B cell (primary cell): ENCODE results near the gene FMC1. TPM values are rescaled to one million over a fixed set of nuclear protein-coding genes. Genes with fewer than 3 reads are reported as not detected.

Experiments used
- ATAC-seq: fragments of 200-7000 bp; cut with Tn5 transposase; one replicate; pipeline ENCODE4 v1.10.0; 2021; ENCODE audit warnings: low read depth, mild to moderate bottlenecking, moderate number of reproducible peaks, moderate library complexity
- CTCF ChIA-PET: fragments of 350-600 bp; sonication (Branson Sonifier 250); formaldehyde crosslinking; loops from one replicate; lab custom pipeline; 2021; ENCODE audit warnings: antibody characterized with exemption, inconsistent platforms; lab: Charles Lee
- POLR2A ChIA-PET: fragments of 350-600 bp; sonication (Branson Sonifier 250); formaldehyde crosslinking; loops from one replicate; lab custom pipeline; 2021; ENCODE audit warnings: antibody characterized with exemption; lab: Charles Lee
- DNase-seq: peaks from one replicate; pipeline ENCODE4 v3.0.0; 2013
- H2AFZ ChIP-seq: 2 replicates; pipeline ENCODE4 v1.6.1; 2012; ENCODE audit warnings: mild to moderate bottlenecking, low read depth, low read length; ENCODE audit not compliant: insufficient read depth, poor library complexity, severe bottlenecking
- H3K27ac ChIP-seq, 2 donors: 1 replicate in 1 of 2; 2 replicates in 1 of 2; pipeline ENCODE4 v1.5.1; 2012 to 2013; ENCODE audit warnings: low read length in 2 of 2, mild to moderate bottlenecking in 2 of 2, moderate library complexity in 1 of 2
- H3K27me3 ChIP-seq, 4 experiments: fragments of 200-600 bp in 1 of 4; sonication (generic) in 1 of 4; replicated peaks in 1 of 4; 1 replicate in 2 of 4; 2 replicates in 2 of 4; pipeline versions ENCODE4 v1.6.1 to v1.7.0; 2013 to 2016; ENCODE audit warnings: low read length in 3 of 4, mild to moderate bottlenecking in 2 of 4, mixed read lengths in 1 of 4, moderate library complexity in 1 of 4; ENCODE audit not compliant: insufficient read depth in 4 of 4, control insufficient read depth in 3 of 4; ENCODE audit errors: control extremely low read depth in 1 of 4
- H3K36me3 ChIP-seq, 2 experiments: replicated peaks in 1 of 2; 1 replicate in 1 of 2; 2 replicates in 1 of 2; pipeline versions ENCODE4 v1.6.1 to v1.7.1; 2013; ENCODE audit warnings: low read length in 1 of 2; ENCODE audit not compliant: insufficient read depth in 2 of 2, control insufficient read depth in 1 of 2; ENCODE audit errors: control extremely low read depth in 1 of 2, extremely low read depth in 1 of 2
- H3K4me1 ChIP-seq, 2 donors: fragments of 200-600 bp in 1 of 2; sonication (generic) in 1 of 2; 1 replicate in 1 of 2; 2 replicates in 1 of 2; pipeline versions ENCODE4 v1.5.1 to v1.6.1; 2013 to 2017; ENCODE audit warnings: low read length in 2 of 2; ENCODE audit not compliant: control insufficient read depth in 2 of 2, insufficient read depth in 2 of 2
- H3K4me2 ChIP-seq: replicated peaks from 2 replicates; pipeline ENCODE3; 2012; ENCODE audit warnings: mild to moderate bottlenecking, low read depth, low read length; ENCODE audit not compliant: poor library complexity, severe bottlenecking
- H3K4me3 ChIP-seq, 5 experiments: fragments of 200-600 bp in 1 of 5; sonication (generic) in 1 of 5; 1 replicate in 3 of 5; 2 replicates in 2 of 5; pipeline versions ENCODE4 v1.5.1 to v1.7.0; 2011 to 2016; ENCODE audit warnings: low read length in 4 of 5, mild to moderate bottlenecking in 4 of 5, low read depth in 2 of 5, control low read depth in 1 of 5, moderate library complexity in 1 of 5; ENCODE audit not compliant: insufficient read depth in 1 of 5; ENCODE audit errors: control extremely low read depth in 1 of 5, extremely low read depth in 1 of 5
- H3K79me2 ChIP-seq: fragments of 200-600 bp; sonication (generic); one replicate; pipeline ENCODE4 v1.6.0; 2016; ENCODE audit warnings: low read length; ENCODE audit not compliant: control insufficient read depth, insufficient read depth
- H3K9ac ChIP-seq: fragments of 200-600 bp; sonication (generic); 2 replicates; pipeline ENCODE4 v1.6.1; 2017; ENCODE audit warnings: mild to moderate bottlenecking, low read length, moderate library complexity
- H3K9me3 ChIP-seq, 3 donors: one replicate each; pipeline versions ENCODE4 v1.6.1 to v1.7.1; 2013; ENCODE audit warnings: low read length in 2 of 3; ENCODE audit not compliant: control insufficient read depth in 2 of 3, insufficient read depth in 1 of 3; ENCODE audit errors: control extremely low read depth in 1 of 3
- H4K20me1 ChIP-seq: 2 replicates; pipeline ENCODE4 v1.6.0; 2012; ENCODE audit warnings: mild to moderate bottlenecking, low read length; ENCODE audit not compliant: insufficient read depth, control insufficient read depth, poor library complexity, severe bottlenecking
- H3K27ac Mint-ChIP-seq: one replicate; pipeline ENCODE4 v1.8.0; 2021; ENCODE audit warnings: mixed read lengths
- H3K27me3 Mint-ChIP-seq: one replicate; pipeline ENCODE4 v1.8.0; 2021; ENCODE audit warnings: mixed read lengths
- H3K4me1 Mint-ChIP-seq: one replicate; pipeline ENCODE4 v1.8.0; 2021; ENCODE audit warnings: mixed read lengths
- H3K4me3 Mint-ChIP-seq: one replicate; pipeline ENCODE4 v1.8.0; 2021; ENCODE audit warnings: mixed read lengths
- H3K9me3 Mint-ChIP-seq: one replicate; pipeline ENCODE4 v1.8.0; 2022; ENCODE audit warnings: mixed read lengths; ENCODE audit not compliant: insufficient read depth
- CTCF ChIP-seq: fragments of 200-600 bp; IDR thresholded peaks from one replicate; pipeline ENCODE4 v1.8.0; 2022; ENCODE audit warnings: antibody characterized with exemption, mild to moderate bottlenecking
- EZH2 ChIP-seq: IDR thresholded peaks from 2 replicates; pipeline ENCODE4 v1.6.1; 2012; ENCODE audit warnings: borderline replicate concordance, low read depth, mild to moderate bottlenecking, moderate library complexity, low read length; ENCODE audit not compliant: insufficient read depth, poor library complexity, severe bottlenecking
- WGBS: methylation state at CpG from one replicate; pipeline ENCODE4 v1.1.5; 2013; ENCODE audit warnings: missing lambda C conversion rate; ENCODE audit not compliant: insufficient coverage; 5-methylcytosine and 5-hydroxymethylcytosine counted together
- intact Hi-C: fragments of 100-400 bp; cut with micrococcal nuclease; formaldehyde crosslinking; loops from one replicate; pipeline ENCODE4 v1.10.0; 2022
- polyA plus RNA-seq: library from polyadenylated mRNA; depleted of rRNA; stranded (reverse); fragments of >200 nt; gene quantifications from 2 replicates; pipeline ENCODE4 v1.2.3, GENCODE V29; 2012
- total RNA-seq, 2 donors: library from RNA; stranded (reverse); fragments of 120-200 nt in 1 of 2; gene quantifications; 1 replicate in 1 of 2; 2 replicates in 1 of 2; pipeline versions ENCODE4 v1.2.3 to v1.2.4, GENCODE V29; 2013 to 2022

FMC1 gene
- total and polyA plus RNA-seq, 2 donors (not counting 1 experiment from before 2014, with no cell fraction given), result 5.3 to 18.3 TPM

- CTCF ChIA-PET, result interaction anchor here (0.6 to 2.6 kb wide), 6 partner anchors 9 to 108 kb away, joined by 3 to 16 read pairs (median 4); partner anchors contain the start of gene LUC7L2
- TF ChIP-seq EZH2 (no peak), CTCF (peak; percentile 67)
- ATAC-seq (peak; percentile 77), DNase-seq (peak; percentile 100)
- H3K27me3 Mint-ChIP-seq, result peaks cover 5% of the 10 kb centered on the region
- H3K36me3 ChIP-seq, result peaks cover 0 to 1% of the 10 kb centered on the region in 2 experiments
- H3K9ac ChIP-seq, result peak overlapping the region; percentile 77
- H3K4me1 Mint-ChIP-seq, result peaks cover 30% of the 10 kb centered on the region
- no peaks in the 10 kb centered on the region for H3K9me3 Mint-ChIP-seq
- H2AFZ ChIP-seq, result peak overlapping the region; percentile 83
- H3K4me3 ChIP-seq, result peak overlapping the region; percentile 73 to 99 (median 94)
- H3K27me3 ChIP-seq, result no peaks in the 10 kb centered on the region
- peak overlapping the region; percentile 74 for H3K4me2 ChIP-seq
- H3K4me3 Mint-ChIP-seq, result peak overlapping the region; percentile 96
- peaks cover 0 to 10% (median 0%) of the 10 kb centered on the region in 3 donors for H3K9me3 ChIP-seq
- POLR2A ChIA-PET, result interaction anchor here (0.6 to 2.2 kb wide), 6 partner anchors 19 to 245 kb away, joined by 3 to 28 read pairs (median 4); partner anchors contain the start of genes LUC7L2 and UBN2
- H4K20me1 ChIP-seq, result no peaks in the 10 kb centered on the region
- H3K27ac Mint-ChIP-seq, result peak overlapping the region; percentile 100
- 2% methylated on average over 61 of the region's 66 CpGs for WGBS
- intact Hi-C loops, result loop anchor here (1.0 to 10.0 kb wide), 9 partner anchors 19 to 1335 kb away; partner anchors contain the start of genes ADCK2, KDM7A, LUC7L2 and PARP12
- H3K79me2 ChIP-seq, result peaks cover 27% of the 10 kb centered on the region
- peak overlapping the region; percentile 97 to 98 for H3K27ac ChIP-seq
- peaks cover 10 to 23% of the 10 kb centered on the region in 2 donors for H3K4me1 ChIP-seq
These were observed 915 bp upstream of the FMC1 start for GRCh38 chr7:139340037-139340807.
